H9 (cell line): ENCODE results near the gene AMPD2. TPM values are rescaled to one million over a fixed set of nuclear protein-coding genes. Genes with fewer than 3 reads are reported as not detected.

Source experiments
- DNase-seq: peaks from one replicate; pipeline ENCODE4 v3.0.0-alpha.2; 2017
- H2AFZ ChIP-seq: one replicate; pipeline ENCODE4 v1.6.1; 2013; ENCODE audit warnings: mild to moderate bottlenecking, low read length, control low read depth, moderate library complexity
- H2AK5ac ChIP-seq: 2 replicates; pipeline ENCODE4 v1.6.1; 2013; ENCODE audit warnings: low read length, control low read depth, mixed read lengths; ENCODE audit not compliant: insufficient read length
- H2BK120ac ChIP-seq: one replicate; pipeline ENCODE4 v1.6.1; 2013; ENCODE audit warnings: low read depth, mild to moderate bottlenecking, low read length, control low read depth, inconsistent platforms; ENCODE audit not compliant: poor library complexity, severe bottlenecking
- H2BK12ac ChIP-seq: 2 replicates; pipeline ENCODE4 v1.6.1; 2013; ENCODE audit warnings: low read length, control low read depth, mixed read lengths, low read depth; ENCODE audit not compliant: insufficient read length
- H2BK15ac ChIP-seq: 2 replicates; pipeline ENCODE4 v1.6.1; 2013; ENCODE audit warnings: low read depth, low read length, control low read depth
- H2BK20ac ChIP-seq: one replicate; pipeline ENCODE4 v1.6.1; 2013; ENCODE audit warnings: low read depth, mild to moderate bottlenecking, low read length, control low read depth, inconsistent platforms; ENCODE audit not compliant: poor library complexity, severe bottlenecking
- H2BK5ac ChIP-seq: 2 replicates; pipeline ENCODE4 v1.6.1; 2013; ENCODE audit warnings: low read length, control low read depth, mixed read lengths; ENCODE audit not compliant: insufficient read length
- H3K14ac ChIP-seq: 2 replicates; pipeline ENCODE4 v1.6.1; 2013; ENCODE audit warnings: low read length, control low read depth; ENCODE audit not compliant: insufficient read depth
- H3K18ac ChIP-seq: 2 replicates; pipeline ENCODE4 v1.6.1; 2013; ENCODE audit warnings: low read depth, mild to moderate bottlenecking, mixed read lengths, low read length, control low read depth; ENCODE audit not compliant: insufficient read length
- H3K23ac ChIP-seq: 2 replicates; pipeline ENCODE4 v1.6.1; 2013; ENCODE audit warnings: low read length, control low read depth, mixed read lengths, low read depth; ENCODE audit not compliant: insufficient read length
- H3K23me2 ChIP-seq: 2 replicates; pipeline ENCODE4 v1.6.1; 2013; ENCODE audit warnings: low read depth, mild to moderate bottlenecking, mixed read lengths, low read length, control low read depth; ENCODE audit not compliant: insufficient read length, poor library complexity, severe bottlenecking
- H3K27ac ChIP-seq: 2 replicates; pipeline ENCODE4 v1.5.1; 2013; ENCODE audit warnings: low read length, control low read depth, mixed read lengths, low read depth; ENCODE audit not compliant: insufficient read length
- H3K27me3 ChIP-seq: 2 replicates; pipeline ENCODE4 v1.6.1; 2013; ENCODE audit warnings: low read length, control low read depth, inconsistent platforms; ENCODE audit not compliant: insufficient read depth
- H3K4ac ChIP-seq: 2 replicates; pipeline ENCODE4 v1.6.1; 2013; ENCODE audit warnings: low read depth, mild to moderate bottlenecking, control low read depth, inconsistent platforms, low read length, moderate library complexity
- H3K4me1 ChIP-seq: 2 replicates; pipeline ENCODE4 v1.6.1; 2013; ENCODE audit warnings: low read length, control low read depth, inconsistent platforms; ENCODE audit not compliant: insufficient read depth
- H3K4me2 ChIP-seq: 2 replicates; pipeline ENCODE4 v1.6.1; 2013; ENCODE audit warnings: low read length, control low read depth, mixed read lengths; ENCODE audit not compliant: insufficient read length, insufficient read depth
- H3K56ac ChIP-seq: 2 replicates; pipeline ENCODE4 v1.6.1; 2013; ENCODE audit warnings: low read depth, mild to moderate bottlenecking, mixed read lengths, low read length, control low read depth; ENCODE audit not compliant: insufficient read length
- H3K79me1 ChIP-seq: 2 replicates; pipeline ENCODE4 v1.6.1; 2013; ENCODE audit warnings: low read depth, mild to moderate bottlenecking, moderate library complexity, low read length, control low read depth, inconsistent platforms; ENCODE audit not compliant: insufficient read depth, poor library complexity, severe bottlenecking
- H3K79me2 ChIP-seq: 2 replicates; pipeline ENCODE4 v1.6.1; 2013; ENCODE audit warnings: low read length, control low read depth, inconsistent platforms; ENCODE audit not compliant: insufficient read depth
- H3K9ac ChIP-seq: 2 replicates; pipeline ENCODE4 v1.6.1; 2013; ENCODE audit warnings: low read length, control low read depth, mixed read lengths; ENCODE audit not compliant: insufficient read length; ENCODE audit errors: extremely low read depth
- H3K9me3 ChIP-seq: one replicate; pipeline ENCODE4 v1.6.1; 2013; ENCODE audit warnings: low read depth, low read length, inconsistent platforms; ENCODE audit not compliant: control insufficient read depth
- H3T11ph ChIP-seq: one replicate; pipeline ENCODE4 v1.6.1; 2013; ENCODE audit warnings: mild to moderate bottlenecking, low read length, control low read depth, inconsistent platforms
- H4K20me1 ChIP-seq: one replicate; pipeline ENCODE4 v1.6.1; 2013; ENCODE audit not compliant: control insufficient read depth, insufficient read length, insufficient read depth
- H4K5ac ChIP-seq: 2 replicates; pipeline ENCODE4 v1.6.1; 2013; ENCODE audit warnings: low read depth, mild to moderate bottlenecking, mixed read lengths, low read length, control low read depth; ENCODE audit not compliant: insufficient read length
- H4K8ac ChIP-seq: replicated peaks from 2 replicates; pipeline ENCODE4 v1.6.1; 2013; ENCODE audit warnings: low read length, control low read depth, mixed read lengths, low read depth; ENCODE audit not compliant: insufficient read length
- H4K91ac ChIP-seq: 2 replicates; pipeline ENCODE4 v1.6.1; 2013; ENCODE audit warnings: low read depth, mild to moderate bottlenecking, moderate library complexity, mixed read lengths, low read length, control low read depth; ENCODE audit not compliant: insufficient read length
- H3K27ac Mint-ChIP-seq, 3 experiments: 2 replicates in 2 of 3; 3 replicates in 1 of 3; pipeline ENCODE4 v1.8.0; 2020 to 2021; ENCODE audit warnings: mixed read lengths in 3 of 3, mild to moderate bottlenecking in 1 of 3, moderate library complexity in 1 of 3
- H3K27me3 Mint-ChIP-seq: 2 replicates; pipeline ENCODE4 v1.8.0; 2021; ENCODE audit warnings: low read depth, mild to moderate bottlenecking, moderate library complexity, mixed read lengths
- H3K36me3 Mint-ChIP-seq, 3 experiments: 2 replicates in 2 of 3; 3 replicates in 1 of 3; pipeline ENCODE4 v1.8.0; 2020 to 2021; ENCODE audit warnings: low read depth in 3 of 3, mixed read lengths in 3 of 3; ENCODE audit not compliant: insufficient read depth in 1 of 3
- H3K4me1 Mint-ChIP-seq, 2 experiments: 2 replicates each; pipeline ENCODE4 v1.8.0; 2020; ENCODE audit warnings: mixed read lengths in 2 of 2
- H3K4me3 Mint-ChIP-seq, 2 experiments: 2 replicates in 1 of 2; 3 replicates in 1 of 2; pipeline ENCODE4 v1.8.0; 2020 to 2021; ENCODE audit warnings: mild to moderate bottlenecking in 2 of 2, mixed read lengths in 2 of 2, moderate library complexity in 1 of 2
- H3K9me3 Mint-ChIP-seq, 2 experiments: 2 replicates in 1 of 2; 3 replicates in 1 of 2; pipeline ENCODE4 v1.8.0; 2020; ENCODE audit warnings: mild to moderate bottlenecking in 2 of 2, mixed read lengths in 2 of 2, moderate library complexity in 1 of 2
- WGBS: extraction: QIAGEN DNeasy Blood & Tissue Kit; methylation state at CpG from one replicate; pipeline ENCODE4 v1.1.7; 2013; ENCODE audit warnings: missing lambda C conversion rate, low lambda C conversion rate, mixed read lengths; ENCODE audit not compliant: insufficient read length; ENCODE audit errors: extremely low coverage; 5-methylcytosine and 5-hydroxymethylcytosine counted together
- total RNA-seq: library from RNA; stranded (reverse); gene quantifications from 2 replicates; pipeline ENCODE4 v1.2.1, GENCODE V29; 2021
- TF ChIP-seq, protein P1 (sequence below): fragments of 200-600 bp; sonication (generic); conservative IDR thresholded peaks from 3 replicates; pipeline ENCODE4 v1.8.0; 2021; ENCODE audit warnings: antibody characterized with exemption, mild to moderate bottlenecking

The AMPD2 gene
- total RNA-seq, 1 experiment from 2014 or later: 65.1 TPM

DNA sequence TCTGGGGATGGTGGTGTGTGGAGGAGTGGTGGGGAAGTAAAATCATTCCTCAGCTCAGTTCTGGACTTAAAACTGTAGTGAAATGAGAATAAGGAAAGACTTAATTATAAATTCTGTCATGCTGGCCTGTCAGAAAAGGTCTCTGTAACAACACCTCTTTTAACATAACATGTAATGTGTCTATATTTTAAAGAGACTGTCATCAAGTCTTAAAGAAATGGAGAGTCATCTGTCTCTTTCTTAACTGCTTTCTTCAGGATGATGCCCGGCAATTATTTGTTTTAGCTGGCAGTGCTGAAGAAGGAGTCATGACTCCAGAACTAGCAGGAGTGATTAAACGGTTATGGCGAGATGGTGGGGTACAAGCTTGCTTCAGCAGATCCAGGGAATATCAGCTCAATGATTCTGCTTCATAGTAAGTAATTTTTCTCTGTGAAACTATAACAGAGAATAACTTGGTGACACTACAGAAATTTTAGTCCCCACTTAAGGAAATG lies 40.6 kb upstream of the AMPD2 start:
- no peaks in the 10 kb centered on the region for H3K23me2 ChIP-seq
- DNase-seq: no peak
- H3K79me1 ChIP-seq: no peaks in the 10 kb centered on the region
- H3K4ac ChIP-seq: no peak overlapping the region
- WGBS: no CpG with 5 or more reads among the region's 3 CpGs
- H4K5ac ChIP-seq: no peak overlapping the region
- no peak overlapping the region for H4K91ac ChIP-seq
- H4K20me1 ChIP-seq: no peaks in the 10 kb centered on the region
- H3K27ac Mint-ChIP-seq: no peak overlapping the region; a peak in 1 of 7 replicates
- no peaks in the 10 kb centered on the region for H3K27me3 ChIP-seq
- no peaks in the 10 kb centered on the region for H3K27me3 Mint-ChIP-seq
- no peak overlapping the region for H3K18ac ChIP-seq
- TF ChIP-seq, protein P1, sequence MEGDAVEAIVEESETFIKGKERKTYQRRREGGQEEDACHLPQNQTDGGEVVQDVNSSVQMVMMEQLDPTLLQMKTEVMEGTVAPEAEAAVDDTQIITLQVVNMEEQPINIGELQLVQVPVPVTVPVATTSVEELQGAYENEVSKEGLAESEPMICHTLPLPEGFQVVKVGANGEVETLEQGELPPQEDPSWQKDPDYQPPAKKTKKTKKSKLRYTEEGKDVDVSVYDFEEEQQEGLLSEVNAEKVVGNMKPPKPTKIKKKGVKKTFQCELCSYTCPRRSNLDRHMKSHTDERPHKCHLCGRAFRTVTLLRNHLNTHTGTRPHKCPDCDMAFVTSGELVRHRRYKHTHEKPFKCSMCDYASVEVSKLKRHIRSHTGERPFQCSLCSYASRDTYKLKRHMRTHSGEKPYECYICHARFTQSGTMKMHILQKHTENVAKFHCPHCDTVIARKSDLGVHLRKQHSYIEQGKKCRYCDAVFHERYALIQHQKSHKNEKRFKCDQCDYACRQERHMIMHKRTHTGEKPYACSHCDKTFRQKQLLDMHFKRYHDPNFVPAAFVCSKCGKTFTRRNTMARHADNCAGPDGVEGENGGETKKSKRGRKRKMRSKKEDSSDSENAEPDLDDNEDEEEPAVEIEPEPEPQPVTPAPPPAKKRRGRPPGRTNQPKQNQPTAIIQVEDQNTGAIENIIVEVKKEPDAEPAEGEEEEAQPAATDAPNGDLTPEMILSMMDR: no peak
- H3K79me2 ChIP-seq: no peaks in the 10 kb centered on the region
- H2BK12ac ChIP-seq: no peak overlapping the region
- no peak overlapping the region for H3K4me3 Mint-ChIP-seq
- H3K56ac ChIP-seq: no peak overlapping the region
- no peak overlapping the region for H3K9ac ChIP-seq
- no peak overlapping the region for H2AK5ac ChIP-seq
- H3K4me1 Mint-ChIP-seq: no peaks in the 10 kb centered on the region
- H2BK5ac ChIP-seq: no peak overlapping the region
- no peaks in the 10 kb centered on the region for H3K9me3 ChIP-seq
- H2AFZ ChIP-seq: no peak overlapping the region
- H3K36me3 Mint-ChIP-seq: peaks cover 12 to 50% (median 44%) of the 10 kb centered on the region in 3 experiments; a peak in 6 of 7 replicates
- H2BK15ac ChIP-seq: no peak overlapping the region
- no peak overlapping the region for H3K4me2 ChIP-seq
- no peaks in the 10 kb centered on the region for H3K4me1 ChIP-seq
- H2BK120ac ChIP-seq: no peak overlapping the region
- H3K23ac ChIP-seq: no peak overlapping the region
- H3K9me3 Mint-ChIP-seq: no peaks in the 10 kb centered on the region
- H3K14ac ChIP-seq: no peak overlapping the region
- no peak overlapping the region for H3T11ph ChIP-seq
- no peak overlapping the region for H4K8ac ChIP-seq
- H2BK20ac ChIP-seq: no peak overlapping the region
- H3K27ac ChIP-seq: no peak overlapping the region
